GM12872 (cell line): ENCODE data around the gene HOXD9.

ENCODE experiments used
- CTCF ChIP-seq: IDR thresholded peaks from 3 replicates; pipeline ENCODE4 v1.5.1; 2011; ENCODE audit warnings: low read depth, mild to moderate bottlenecking, low read length, moderate library complexity; ENCODE audit not compliant: insufficient read depth

The HOXD9 gene

DNA sequence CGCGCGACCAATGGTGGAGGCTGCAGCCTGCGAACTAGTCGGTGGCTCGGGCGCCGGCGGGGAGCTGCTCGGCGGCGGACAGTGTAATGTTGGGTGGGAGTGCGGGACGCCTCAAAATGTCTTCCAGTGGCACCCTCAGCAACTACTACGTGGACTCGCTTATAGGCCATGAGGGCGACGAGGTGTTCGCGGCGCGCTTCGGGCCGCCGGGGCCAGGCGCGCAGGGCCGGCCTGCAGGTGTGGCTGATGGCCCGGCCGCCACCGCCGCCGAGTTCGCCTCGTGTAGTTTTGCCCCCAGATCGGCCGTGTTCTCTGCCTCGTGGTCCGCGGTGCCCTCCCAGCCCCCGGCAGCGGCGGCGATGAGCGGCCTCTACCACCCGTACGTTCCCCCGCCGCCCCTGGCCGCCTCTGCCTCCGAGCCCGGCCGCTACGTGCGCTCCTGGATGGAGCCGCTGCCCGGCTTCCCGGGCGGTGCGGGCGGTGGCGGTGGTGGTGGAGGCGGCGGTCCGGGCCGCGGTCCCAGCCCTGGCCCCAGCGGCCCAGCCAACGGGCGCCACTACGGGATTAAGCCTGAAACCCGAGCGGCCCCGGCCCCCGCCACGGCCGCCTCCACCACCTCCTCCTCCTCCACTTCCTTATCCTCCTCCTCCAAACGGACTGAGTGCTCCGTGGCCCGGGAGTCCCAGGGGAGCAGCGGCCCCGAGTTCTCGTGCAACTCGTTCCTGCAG, at the start of gene HOXD9:
Gene HOXD9 (plus strand): TSS at position 37 of the 728 bp plus-strand sequence. CDS start 50 bp downstream, at position 87.
- no peak for TF ChIP-seq CTCF

DNA sequence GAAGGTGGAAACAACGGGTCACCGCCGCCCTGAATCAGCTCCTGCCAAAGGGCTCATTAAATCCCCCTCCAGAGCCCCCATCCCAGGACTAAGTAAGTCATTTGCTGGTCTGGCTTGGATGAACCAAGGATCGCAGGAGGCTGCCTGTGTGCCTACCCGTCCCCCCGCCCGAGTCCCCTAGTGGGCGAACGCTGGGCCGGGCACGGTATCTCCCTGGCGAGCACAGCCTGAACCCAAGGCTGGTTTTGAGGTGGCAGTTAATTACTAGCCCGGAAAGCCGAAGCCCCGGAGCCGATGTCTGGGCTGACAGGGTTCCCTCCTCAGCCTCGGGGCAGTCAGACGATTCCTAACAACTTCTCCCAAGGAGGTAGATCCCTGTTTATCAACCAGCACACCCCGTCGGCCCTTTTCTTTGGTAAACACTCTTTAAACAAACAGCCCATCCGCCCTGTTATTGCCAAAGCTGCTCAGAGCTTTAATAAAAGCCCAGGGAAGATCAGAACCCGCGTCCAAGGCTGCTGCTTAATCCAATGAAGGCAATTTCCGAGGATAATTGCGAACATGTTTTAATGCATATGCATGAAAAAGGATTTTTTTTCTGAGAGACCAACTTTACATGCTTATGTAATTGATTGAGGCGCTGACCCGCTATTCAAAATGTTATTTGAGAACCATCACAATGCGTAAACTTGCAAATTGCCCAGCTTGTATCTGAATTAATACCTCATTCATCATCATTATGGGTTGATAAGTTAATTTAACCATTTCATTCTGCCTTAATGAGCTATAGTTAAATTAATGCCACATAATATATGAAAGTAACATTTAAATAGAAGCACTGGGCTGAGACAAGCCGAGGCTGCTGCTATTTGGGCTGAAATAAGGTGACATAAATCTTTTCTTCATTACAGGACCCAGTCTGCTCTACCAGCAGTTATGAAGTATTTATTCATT, 49.3 kb upstream of the HOXD9 start:
- TF ChIP-seq CTCF, result no peak

DNA sequence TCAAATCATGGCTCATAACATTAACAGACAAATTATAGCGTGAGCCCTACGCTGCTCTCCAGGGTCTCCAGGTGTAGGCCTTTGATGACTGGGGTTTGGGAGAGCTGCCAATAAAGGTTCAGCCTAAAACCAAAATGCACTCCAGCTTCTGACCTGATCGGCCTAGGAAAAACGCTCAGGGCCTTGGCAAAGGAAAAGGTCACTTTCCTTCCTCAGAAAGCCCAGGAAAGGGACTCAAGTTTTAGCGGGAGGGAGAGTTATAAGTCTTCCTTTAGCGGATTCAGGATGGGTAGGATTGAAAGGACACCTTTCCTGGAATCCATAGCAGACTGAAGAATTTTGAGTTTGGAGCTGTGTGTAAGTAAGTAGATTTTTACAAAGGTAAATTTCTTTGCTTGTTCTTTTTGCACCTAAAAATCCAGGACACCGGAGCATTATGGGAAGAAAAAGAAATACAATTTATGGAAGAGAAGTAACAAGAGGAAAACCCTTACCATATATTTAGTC, 47.5 kb upstream of the HOXD9 start:
- no peak for TF ChIP-seq CTCF

- TF ChIP-seq CTCF, result no peak
Observed at GRCh38 chr2:176075481-176075880, 47.0 kb upstream of the HOXD9 start.

GRCh38 chr2:176076063-176076462, 46.5 kb upstream of the HOXD9 start:
- TF ChIP-seq CTCF, result no peak

- no peak for TF ChIP-seq CTCF
Observed at GRCh38 chr2:176076796-176077195, 45.7 kb upstream of the HOXD9 start.
